Peyer's patch (tissue), 4 donors: ENCODE results near the gene B9D2.

ENCODE experiments used
- POLR2A ChIP-seq, 2 donors: fragments of 450-650 bp; IDR thresholded peaks; one replicate each; pipeline ENCODE4 v1.5.1; 2017; ENCODE audit warnings: antibody characterized with exemption in 2 of 2, mild to moderate bottlenecking in 2 of 2, moderate library complexity in 2 of 2
- TF ChIP-seq, protein P1 (sequence below), 6 experiments: fragments of 450-650 bp in 4 of 6; fragments of 200-600 bp in 2 of 6; sonication (generic) in 1 of 6; IDR thresholded peaks; one replicate each; pipeline ENCODE4 v1.5.1; 2017 to 2019; ENCODE audit warnings: antibody characterized with exemption in 6 of 6, mild to moderate bottlenecking in 3 of 6, moderate library complexity in 1 of 6

DNA sequence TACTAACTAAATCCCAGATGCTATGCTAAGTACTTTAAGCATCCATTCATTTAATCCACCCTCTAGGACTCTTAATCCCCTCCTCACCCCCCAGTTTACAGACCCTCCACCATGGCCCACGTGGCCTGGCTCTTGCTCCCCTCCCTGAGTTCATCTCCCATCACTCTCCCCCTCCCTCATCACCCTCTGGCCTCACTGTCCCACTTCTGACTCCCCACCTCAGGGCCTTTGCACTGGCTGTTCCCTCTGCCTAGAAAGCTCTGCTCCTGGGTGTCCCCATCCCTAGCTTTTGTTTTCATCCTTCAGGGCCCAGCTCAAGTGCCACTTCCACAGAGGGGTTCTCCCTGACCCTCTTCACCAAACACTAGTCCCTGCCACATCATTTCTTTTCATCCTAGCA lies 4.2 kb downstream of the B9D2 start:
- TF ChIP-seq, protein P1, sequence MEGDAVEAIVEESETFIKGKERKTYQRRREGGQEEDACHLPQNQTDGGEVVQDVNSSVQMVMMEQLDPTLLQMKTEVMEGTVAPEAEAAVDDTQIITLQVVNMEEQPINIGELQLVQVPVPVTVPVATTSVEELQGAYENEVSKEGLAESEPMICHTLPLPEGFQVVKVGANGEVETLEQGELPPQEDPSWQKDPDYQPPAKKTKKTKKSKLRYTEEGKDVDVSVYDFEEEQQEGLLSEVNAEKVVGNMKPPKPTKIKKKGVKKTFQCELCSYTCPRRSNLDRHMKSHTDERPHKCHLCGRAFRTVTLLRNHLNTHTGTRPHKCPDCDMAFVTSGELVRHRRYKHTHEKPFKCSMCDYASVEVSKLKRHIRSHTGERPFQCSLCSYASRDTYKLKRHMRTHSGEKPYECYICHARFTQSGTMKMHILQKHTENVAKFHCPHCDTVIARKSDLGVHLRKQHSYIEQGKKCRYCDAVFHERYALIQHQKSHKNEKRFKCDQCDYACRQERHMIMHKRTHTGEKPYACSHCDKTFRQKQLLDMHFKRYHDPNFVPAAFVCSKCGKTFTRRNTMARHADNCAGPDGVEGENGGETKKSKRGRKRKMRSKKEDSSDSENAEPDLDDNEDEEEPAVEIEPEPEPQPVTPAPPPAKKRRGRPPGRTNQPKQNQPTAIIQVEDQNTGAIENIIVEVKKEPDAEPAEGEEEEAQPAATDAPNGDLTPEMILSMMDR (IDR thresholded peaks at IDR 0.05): no peak
- TF ChIP-seq POLR2A (IDR thresholded peaks at IDR 0.05): no peak
